BLaER1 (cell line): ENCODE results near the gene SH3GL2.

ENCODE experiments used
- H3K27ac ChIP-seq: shearing (Covaris generic); formaldehyde crosslinking; 2 replicates; pipeline ENCODE4 v1.8.1; 2022
- H3K27me3 ChIP-seq: shearing (Covaris generic); formaldehyde crosslinking; 2 replicates; pipeline ENCODE4 v1.8.1; 2022
- H3K36me3 ChIP-seq: shearing (Covaris generic); formaldehyde crosslinking; 2 replicates; pipeline ENCODE4 v1.8.1; 2022
- H3K4me1 ChIP-seq: shearing (Covaris generic); formaldehyde crosslinking; 2 replicates; pipeline ENCODE4 v1.8.1; 2022
- H3K4me2 ChIP-seq: shearing (Covaris generic); formaldehyde crosslinking; 2 replicates; pipeline ENCODE4 v1.8.1; 2022
- H3K4me3 ChIP-seq: shearing (Covaris generic); formaldehyde crosslinking; 2 replicates; pipeline ENCODE4 v1.8.1; 2022
- H3K9ac ChIP-seq: shearing (Covaris generic); formaldehyde crosslinking; 2 replicates; pipeline ENCODE4 v1.8.1; 2022
- H3K9me3 ChIP-seq: shearing (Covaris generic); formaldehyde crosslinking; 2 replicates; pipeline ENCODE4 v1.8.1; 2022
- H4K20me1 ChIP-seq: shearing (Covaris generic); formaldehyde crosslinking; 2 replicates; pipeline ENCODE4 v1.8.1; 2022
- Cebpa-rat ChIP-seq: shearing (Covaris generic); IDR thresholded peaks from 2 replicates; pipeline ENCODE4 v1.8.1; 2022

Gene SH3GL2

DNA sequence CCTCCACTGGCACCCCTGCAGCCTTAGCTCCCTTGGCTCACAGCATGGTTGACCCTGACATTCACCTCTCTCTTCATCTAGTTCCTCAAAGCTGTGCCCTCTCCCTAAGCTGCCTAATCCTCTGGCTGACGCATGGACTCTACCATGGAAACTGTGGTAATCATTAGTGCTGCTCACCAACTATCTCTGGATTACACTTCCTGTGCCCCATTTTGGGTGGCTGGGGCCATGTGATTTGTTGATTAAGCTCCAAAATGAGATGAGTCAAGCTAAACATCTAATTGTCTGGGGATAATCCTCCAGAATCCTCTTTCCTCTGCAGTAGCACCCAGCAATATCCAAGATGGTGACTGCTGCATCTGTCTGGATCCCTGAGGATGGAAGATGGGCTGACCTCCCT lies 264.4 kb downstream of the SH3GL2 start:
- no peak overlapping the region for H3K9ac ChIP-seq
- no peaks in the 10 kb centered on the region for H3K27me3 ChIP-seq
- H3K4me2 ChIP-seq: no peak overlapping the region
- H3K9me3 ChIP-seq: peaks cover 31% of the 10 kb centered on the region
- H3K4me3 ChIP-seq: no peak overlapping the region
- H4K20me1 ChIP-seq: no peaks in the 10 kb centered on the region
- H3K4me1 ChIP-seq: no peaks in the 10 kb centered on the region
- no peaks in the 10 kb centered on the region for H3K36me3 ChIP-seq
- no peak for TF ChIP-seq Cebpa-rat
- no peak overlapping the region for H3K27ac ChIP-seq
